ENCODE measurements around the gene RPRD1B.

Gene RPRD1B

GRCh38 chr20:37995856-37996605 lies 37.5 kb upstream of the RPRD1B start:
- no peak overlapping the region for H3K27ac ChIP-seq

GRCh38 chr20:37997516-37997915 lies 36.0 kb upstream of the RPRD1B start:
- no peaks in the 10 kb centered on the region for H3K36me3 ChIP-seq (ENCODE audit: control insufficient read depth, insufficient read depth, low read length)
- TF ChIP-seq CTCF (IDR thresholded peaks at IDR 0.05) = no peak
- H3K4me1 ChIP-seq = peaks cover 12% of the 10 kb centered on the region

More at GRCh38 chr20:37995856-37996605, 37.5 kb upstream of the RPRD1B start:
- Histone ChIP-seq H3K9me3 (ENCODE audit: control insufficient read depth, low read length) (no peaks in the 10 kb centered on the region), H3K4me1 (peaks cover 12% of the 10 kb centered on the region), H3K4me2 (ENCODE audit: low read length) (no peak overlapping the region), H3K36me3 (ENCODE audit: control insufficient read depth, insufficient read depth, low read length) (no peaks in the 10 kb centered on the region), H2AFZ (no peak overlapping the region), H3K27me3 (ENCODE audit: control insufficient read depth, insufficient read depth, low read length) (no peaks in the 10 kb centered on the region), H3K79me2 (no peaks in the 10 kb centered on the region), H3K4me3 (ENCODE audit: low read depth, low read length) (no peak overlapping the region), H3K9ac (no peak overlapping the region)
- no peak for TF ChIP-seq CTCF (IDR thresholded peaks at IDR 0.05)

GRCh38 chr20:37999526-38000263 lies 33.9 kb upstream of the RPRD1B start:
- H2AFZ ChIP-seq = no peak overlapping the region
- H3K27me3 ChIP-seq (ENCODE audit: control insufficient read depth, insufficient read depth, low read length) = no peaks in the 10 kb centered on the region
- no peaks in the 10 kb centered on the region for H3K9me3 ChIP-seq (ENCODE audit: control insufficient read depth, low read length)
- no peak overlapping the region for H3K4me3 ChIP-seq (ENCODE audit: low read depth, low read length)
- H3K4me1 ChIP-seq = peaks cover 12% of the 10 kb centered on the region
- H3K79me2 ChIP-seq = no peaks in the 10 kb centered on the region
- H3K9ac ChIP-seq = no peak overlapping the region
- no peak overlapping the region for H3K27ac ChIP-seq
- no peaks in the 10 kb centered on the region for H3K36me3 ChIP-seq (ENCODE audit: control insufficient read depth, insufficient read depth, low read length)
- TF ChIP-seq CTCF (IDR thresholded peaks at IDR 0.05) = no peak
- no peak overlapping the region for H3K4me2 ChIP-seq (ENCODE audit: low read length)

More at GRCh38 chr20:37997516-37997915, 36.0 kb upstream of the RPRD1B start:
- no peak overlapping the region for H3K9ac ChIP-seq
- H3K4me2 ChIP-seq (ENCODE audit: low read length) = no peak overlapping the region
- no peak overlapping the region for H3K27ac ChIP-seq
- H2AFZ ChIP-seq = no peak overlapping the region
- no peaks in the 10 kb centered on the region for H3K9me3 ChIP-seq (ENCODE audit: control insufficient read depth, low read length)
- no peaks in the 10 kb centered on the region for H3K79me2 ChIP-seq
- no peak overlapping the region for H3K4me3 ChIP-seq (ENCODE audit: low read depth, low read length)
- no peaks in the 10 kb centered on the region for H3K27me3 ChIP-seq (ENCODE audit: control insufficient read depth, insufficient read depth, low read length)

GRCh38 chr20:38000293-38000692 lies 33.3 kb upstream of the RPRD1B start:
- Histone ChIP-seq H3K27ac (no peak overlapping the region), H3K4me3 (ENCODE audit: low read depth, low read length) (no peak overlapping the region), H3K4me1 (peaks cover 12% of the 10 kb centered on the region), H3K27me3 (ENCODE audit: control insufficient read depth, insufficient read depth, low read length) (no peaks in the 10 kb centered on the region), H2AFZ (no peak overlapping the region), H3K9ac (no peak overlapping the region), H3K4me2 (ENCODE audit: low read length) (no peak overlapping the region), H3K36me3 (ENCODE audit: control insufficient read depth, insufficient read depth, low read length) (no peaks in the 10 kb centered on the region), H3K9me3 (ENCODE audit: control insufficient read depth, low read length) (no peaks in the 10 kb centered on the region), H3K79me2 (no peaks in the 10 kb centered on the region)
- TF ChIP-seq CTCF (IDR thresholded peaks at IDR 0.05) = no peak
